ENCODE measurements around the gene DUSP16.
"Not testable (repeated sequence)": the region's sequence is repeated elsewhere in the genome, so short reads cannot be mapped to it uniquely, and the experiment has no call there.

Gene DUSP16

GRCh38 chr12:12562585-12563261, at the start of gene DUSP16:
DUSP16 (minus strand) TSS chr12:12562863; CDS start chr12:12521098, 41,765 bp downstream.
- DNase-seq (ENCODE audit: low spot score): peak; percentile 80

- peak; percentile 84 for DNase-seq (ENCODE audit: low spot score)
Measured at GRCh38 chr12:12612358-12612757, 49.7 kb upstream of the DUSP16 start.

DNA sequence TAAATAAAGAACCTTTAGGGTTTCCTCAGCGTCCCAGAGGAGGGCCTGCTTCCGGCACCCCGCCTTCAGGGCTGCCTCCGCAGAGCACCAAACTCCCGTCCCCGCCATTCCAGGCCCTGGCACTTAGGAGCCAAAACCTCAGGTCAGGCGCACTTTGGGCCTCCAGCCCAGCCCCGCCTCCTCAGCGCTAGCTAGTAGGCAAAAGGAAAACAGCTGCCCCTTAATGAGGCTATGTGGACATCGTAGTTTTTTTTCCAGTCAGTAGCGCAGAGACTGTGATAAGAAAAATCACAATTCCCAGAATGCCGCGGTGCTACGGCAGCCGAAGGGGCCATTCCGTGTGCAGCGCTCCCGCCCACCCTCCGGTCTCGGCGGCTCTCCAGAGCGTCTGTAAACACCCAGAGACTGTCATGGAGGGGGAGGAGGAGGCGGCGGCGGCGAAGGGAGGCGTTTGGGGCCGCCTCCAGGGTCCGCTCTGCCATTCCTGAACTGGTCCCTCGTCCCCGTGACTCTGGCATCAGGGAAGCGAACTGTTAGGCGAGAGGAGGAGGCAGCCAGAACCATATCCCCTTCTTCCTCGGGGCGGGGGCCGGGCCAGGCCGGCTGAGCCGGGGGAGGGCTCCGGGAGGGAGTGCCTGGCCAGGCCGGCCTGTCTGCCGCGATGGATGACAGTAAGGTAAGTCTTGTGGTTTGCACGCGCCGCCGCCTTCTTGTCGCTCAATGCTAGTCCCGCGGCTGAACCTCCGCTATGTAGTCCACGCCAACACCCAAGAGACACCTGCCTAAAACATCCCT, 49.0 kb upstream of the DUSP16 start, which contains the start of gene CREBL2:
Gene CREBL2 (plus strand): TSS at position 365 of the 795 bp plus-strand sequence. CDS start 297 bp downstream, at position 662.
- peak; percentile 96 for DNase-seq (ENCODE audit: low spot score)

DNA sequence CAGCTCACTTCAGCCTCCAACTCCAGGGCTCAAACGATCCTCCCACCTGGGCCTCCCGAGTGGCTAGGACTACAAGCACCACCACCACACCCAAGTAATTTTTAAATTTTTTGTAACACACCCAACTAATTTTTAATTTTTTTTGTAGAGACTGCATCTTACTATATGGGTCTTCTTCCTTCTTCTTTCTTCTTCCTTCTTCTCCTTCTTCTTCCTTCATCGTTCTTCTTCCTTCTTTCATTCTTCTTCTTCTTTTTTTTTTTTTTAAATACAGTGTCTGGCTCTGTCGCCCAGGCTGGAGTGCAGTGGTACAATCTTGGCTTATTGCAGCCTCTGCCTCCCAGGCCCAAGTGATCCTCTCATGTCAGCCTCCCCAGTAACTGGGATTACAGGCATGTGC, 48.0 kb upstream of the DUSP16 start:
- no peak for DNase-seq (ENCODE audit: low spot score)

DNA sequence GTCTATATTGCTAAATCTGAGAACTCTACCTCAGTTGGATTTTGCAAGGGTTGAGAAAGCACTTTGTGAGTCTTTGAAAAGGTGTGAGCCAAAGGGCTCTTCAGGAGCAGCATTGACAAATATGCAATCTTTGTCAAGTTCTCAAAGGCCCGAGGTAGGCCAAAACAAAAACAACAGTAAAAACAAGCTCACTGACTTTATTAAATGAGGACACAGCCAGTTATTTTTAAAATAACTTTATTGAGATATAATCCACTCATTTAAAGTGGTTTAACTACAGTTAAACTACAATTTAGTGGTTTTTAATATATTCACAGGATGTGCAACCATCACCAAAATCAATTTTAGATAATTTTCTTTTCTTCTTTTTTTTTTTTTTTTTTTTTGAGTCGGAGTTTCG, 47.0 kb upstream of the DUSP16 start:
- no peak for DNase-seq (ENCODE audit: low spot score)

GRCh38 chr12:12608557-12608957, 45.9 kb upstream of the DUSP16 start:
- no peak for DNase-seq (ENCODE audit: low spot score)

GRCh38 chr12:12606781-12607589, 44.3 kb upstream of the DUSP16 start:
- DNase-seq (ENCODE audit: low spot score): peak; percentile 75

- no peak for DNase-seq (ENCODE audit: low spot score)
Measured at GRCh38 chr12:12604740-12605139, 42.1 kb upstream of the DUSP16 start.

- DNase-seq (ENCODE audit: low spot score): no peak
Measured at GRCh38 chr12:12600659-12601058, 38.0 kb upstream of the DUSP16 start.

GRCh38 chr12:12599750-12600643, 37.3 kb upstream of the DUSP16 start:
- DNase-seq (ENCODE audit: low spot score): no peak

GRCh38 chr12:12598864-12599263, 36.2 kb upstream of the DUSP16 start:
- no peak for DNase-seq (ENCODE audit: low spot score)

GRCh38 chr12:12596598-12596997, 33.9 kb upstream of the DUSP16 start:
- DNase-seq (ENCODE audit: low spot score): not testable (repeated sequence)

DNA sequence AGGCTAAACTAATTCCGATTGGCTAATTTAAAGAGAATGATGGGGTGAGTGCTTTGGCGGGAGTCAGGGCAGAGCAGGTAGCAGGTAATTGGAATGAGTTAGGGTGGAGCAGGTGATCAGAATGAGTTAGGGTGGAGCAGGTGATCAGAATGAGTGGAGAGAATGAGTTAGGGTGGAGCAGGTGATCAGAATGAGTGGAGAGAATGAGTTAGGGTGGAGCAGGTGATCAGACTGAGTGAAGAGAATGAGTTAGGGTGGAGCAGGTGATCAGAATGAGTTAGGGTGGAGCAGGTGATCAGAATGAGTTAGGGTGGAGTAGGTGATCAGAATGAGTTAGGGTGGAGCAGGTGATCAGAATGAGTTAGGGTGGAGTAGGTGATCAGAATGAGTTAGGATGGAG, 33.3 kb upstream of the DUSP16 start:
- not testable (repeated sequence) for DNase-seq (ENCODE audit: low spot score)

- DNase-seq (ENCODE audit: low spot score): no peak
Measured at GRCh38 chr12:12592930-12593329, 30.3 kb upstream of the DUSP16 start.

- DNase-seq (ENCODE audit: low spot score): no peak
Measured at GRCh38 chr12:12590961-12591360, 28.3 kb upstream of the DUSP16 start.

GRCh38 chr12:12588436-12588835, 25.8 kb upstream of the DUSP16 start:
- DNase-seq (ENCODE audit: low spot score): not testable (repeated sequence)

DNA sequence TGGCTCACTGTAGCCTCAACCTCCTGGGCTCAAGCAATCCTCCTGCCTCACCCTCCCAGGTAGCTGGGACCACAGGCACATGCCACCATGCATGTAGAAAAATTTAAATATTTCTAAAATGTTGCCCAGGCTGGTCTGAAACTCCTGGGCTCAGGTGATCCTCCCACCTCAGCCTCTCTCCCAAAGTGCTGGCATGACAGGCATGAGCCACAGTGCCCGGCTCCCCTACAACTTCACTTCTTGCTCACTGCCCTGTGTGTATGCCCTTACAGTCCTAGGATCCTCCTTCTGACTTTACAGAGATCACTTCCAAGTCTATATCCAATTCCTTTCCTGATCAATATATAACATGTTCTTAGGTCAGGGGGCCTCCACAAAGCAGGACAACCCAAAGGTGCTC, 25.2 kb upstream of the DUSP16 start:
- no peak for DNase-seq (ENCODE audit: low spot score)

GRCh38 chr12:12586879-12587675, 24.4 kb upstream of the DUSP16 start:
- DNase-seq (ENCODE audit: low spot score): no peak

DNA sequence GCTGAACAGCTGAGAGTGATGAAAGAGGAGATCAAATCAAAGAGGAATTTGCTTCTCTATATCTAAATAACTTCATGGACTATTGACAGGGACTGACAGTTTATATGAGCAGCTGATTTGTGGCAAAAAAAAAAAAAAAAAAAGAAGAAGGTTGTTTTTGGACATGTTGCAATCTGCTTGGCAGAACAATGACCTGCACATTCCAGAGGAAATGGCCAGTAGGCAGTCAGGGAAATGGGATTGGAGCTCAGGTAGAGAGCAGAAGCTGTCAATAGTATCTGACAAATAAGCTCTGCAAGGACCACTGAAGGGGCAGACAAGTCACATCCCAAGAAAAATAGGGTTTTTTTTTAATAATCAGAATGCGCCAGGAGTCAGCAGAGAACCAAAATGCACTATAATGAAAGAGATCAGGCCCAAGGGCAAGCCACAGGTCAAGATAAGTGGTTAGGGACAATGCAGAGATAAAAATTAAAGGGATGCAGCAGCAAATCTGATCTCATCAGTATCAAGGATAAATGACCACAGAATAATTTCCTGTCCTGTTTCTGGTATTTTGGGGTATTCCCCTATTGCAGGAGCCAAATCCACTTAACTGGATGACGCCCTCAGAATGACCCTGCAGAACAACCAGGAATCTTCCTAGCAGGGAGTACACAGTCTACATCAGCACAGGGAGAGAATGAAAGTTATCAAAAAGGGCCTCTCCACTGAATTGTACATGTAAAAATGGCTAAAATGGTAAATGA, 22.6 kb upstream of the DUSP16 start:
- DNase-seq (ENCODE audit: low spot score): no peak
